A549 (cell line): Measurements from ENCODE around the gene PAM. TPM values are rescaled to one million over a fixed set of nuclear protein-coding genes. Genes with fewer than 3 reads are reported as not detected.

ENCODE experiments used
- ATAC-seq, 2 experiments: fragments of 200-7000 bp in 1 of 2; fragments of >200 bp in 1 of 2; cut with Nextera tagmentation in 1 of 2; cut with Tn5 transposase in 1 of 2; 3 replicates each; pipeline versions ENCODE4 v1.8.0 to v1.9.1; 2018 to 2020; ENCODE audit warnings: mild to moderate bottlenecking in 1 of 2, moderate library complexity in 1 of 2
- CTCF ChIA-PET: fragments of 300-600 bp; sonication (Branson Sonifier 250); formaldehyde crosslinking; extraction: SDS; loops from one replicate; lab custom pipeline; 2021; ENCODE audit warnings: antibody characterized with exemption, inconsistent platforms; lab: Yijun Ruan, JAX
- POLR2A ChIA-PET: fragments of 350-600 bp; formaldehyde crosslinking; extraction: SDS; loops from one replicate; lab custom pipeline; 2021; ENCODE audit warnings: antibody characterized with exemption, inconsistent platforms; lab: Yijun Ruan, JAX
- DNase-seq, 2 experiments: peaks; one replicate each; pipeline versions ENCODE4 v3.0.0 to v3.0.0-alpha.2; 2011 to 2016; ENCODE audit warnings: low read depth in 1 of 2, low spot score in 1 of 2
- FAIRE-seq: peaks from 2 replicates; lab custom pipeline; 2011; peaks lifted over from hg19 to GRCh38; lab: Jason Lieb, UNC
- H3K27ac ChIP-seq, 2 experiments: fragments of >200 bp; sonication (Bioruptor Twin); formaldehyde crosslinking; 3 replicates each; pipeline ENCODE4 v1.5.1; 2016 to 2017
- H3K4me1 ChIP-seq: fragments of >200 bp; sonication (Bioruptor Twin); formaldehyde crosslinking; 3 replicates; pipeline ENCODE4 v1.6.1; 2016
- H3K4me2 ChIP-seq: fragments of >200 bp; sonication (Bioruptor Twin); formaldehyde crosslinking; 3 replicates; pipeline ENCODE4 v1.6.1; 2016
- H3K4me3 ChIP-seq: fragments of >200 bp; sonication (Bioruptor Twin); formaldehyde crosslinking; 3 replicates; pipeline ENCODE4 v1.5.1; 2016
- H3K9me3 ChIP-seq: fragments of >200 bp; sonication (Bioruptor Twin); formaldehyde crosslinking; 3 replicates; pipeline ENCODE4 v1.6.1; 2016
- BCL3 ChIP-seq: fragments of >200 bp; sonication (Bioruptor Twin); formaldehyde crosslinking; IDR thresholded peaks from 3 replicates; pipeline ENCODE4 v1.6.1; 2016
- BHLHE40 ChIP-seq: IDR thresholded peaks from 2 replicates; pipeline ENCODE4 v1.6.1; 2012; ENCODE audit warnings: low read depth, low read length, inconsistent platforms
- CBX2 ChIP-seq: fragments of 200-600 bp; sonication (generic); IDR thresholded peaks from 2 replicates; pipeline ENCODE4 v1.6.1; 2016; ENCODE audit warnings: low read depth, mild to moderate bottlenecking, borderline replicate concordance
- CHD4 ChIP-seq: fragments of 200-600 bp; sonication (generic); IDR thresholded peaks from 2 replicates; pipeline ENCODE4 v1.6.1; 2016; ENCODE audit warnings: antibody characterized with exemption, mild to moderate bottlenecking, borderline replicate concordance
- ESRRA ChIP-seq: fragments of 150-350 bp; IDR thresholded peaks from 2 replicates; pipeline ENCODE4 v1.6.1; 2014; ENCODE audit warnings: mild to moderate bottlenecking, low read length, borderline replicate concordance
- FOSL2 ChIP-seq, 2 experiments: fragments of 450-650 bp in 1 of 2; fragments of >200 bp in 1 of 2; sonication (Bioruptor Twin) in 1 of 2; formaldehyde crosslinking; IDR thresholded peaks; 2 replicates each; pipeline versions ENCODE4 v1.5.0 to v1.6.1; 2016 to 2020; ENCODE audit warnings: mild to moderate bottlenecking in 1 of 2, moderate library complexity in 1 of 2
- FOXS1 ChIP-seq: fragments of 250-450 bp; sonication (Bioruptor Pico); IDR thresholded peaks from 2 replicates; pipeline ENCODE4 v1.5.0; 2020; ENCODE audit warnings: mild to moderate bottlenecking, moderate library complexity
- HDAC2 ChIP-seq: fragments of 200-600 bp; sonication (generic); IDR thresholded peaks from 2 replicates; pipeline ENCODE4 v1.6.1; 2016
- HEYL ChIP-seq: fragments of 250-450 bp; sonication (Bioruptor Pico); IDR thresholded peaks from 2 replicates; pipeline ENCODE4 v1.8.0; 2021; ENCODE audit warnings: mild to moderate bottlenecking, moderate library complexity
- HMGXB4 ChIP-seq: fragments of 250-450 bp; sonication (Bioruptor Pico); IDR thresholded peaks from 2 replicates; pipeline ENCODE4 v1.5.0; 2021; ENCODE audit warnings: mild to moderate bottlenecking, moderate library complexity, borderline replicate concordance
- KDM1A ChIP-seq: fragments of 200-600 bp; sonication (generic); IDR thresholded peaks from 2 replicates; pipeline ENCODE4 v1.6.1; 2016; ENCODE audit warnings: low read depth, mild to moderate bottlenecking
- MAFK ChIP-seq: fragments of 450-650 bp; IDR thresholded peaks from 2 replicates; pipeline ENCODE4 v1.6.1; 2014; ENCODE audit not compliant: partially characterized antibody
- MYC ChIP-seq: IDR thresholded peaks from 2 replicates; pipeline ENCODE4 v1.6.1; 2012; ENCODE audit warnings: mild to moderate bottlenecking, inconsistent platforms, low read length, improper control_type of control experiment, borderline replicate concordance
- SREBF2 ChIP-seq: fragments of 450-650 bp; IDR thresholded peaks from 2 replicates; pipeline ENCODE4 v1.6.1; 2014; ENCODE audit warnings: mild to moderate bottlenecking, moderate library complexity
- TFCP2L1 ChIP-seq: fragments of 250-450 bp; sonication (Bioruptor Pico); IDR thresholded peaks from 2 replicates; pipeline ENCODE4 v1.5.0; 2021; ENCODE audit warnings: mild to moderate bottlenecking
- USF2 ChIP-seq: fragments of 450-650 bp; IDR thresholded peaks from 2 replicates; pipeline ENCODE4 v1.6.1; 2014; ENCODE audit warnings: antibody characterized with exemption
- WGBS: methylation state at CpG from one replicate; pipeline ENCODE4 v1.1.6; 2017; ENCODE audit errors: missing lambda C conversion rate; 5-methylcytosine and 5-hydroxymethylcytosine counted together
- polyA plus RNA-seq, 4 experiments: library from polyadenylated mRNA; depleted of rRNA in 3 of 4; stranded (reverse); fragments of >200 nt; fragmentation: RNase III in 1 of 4; extraction: RNeasy Plus Mini Kit Qiagen cat#74134 plus additional on column Dnase treatment in 1 of 4; gene quantifications; 2 replicates in 3 of 4; 3 replicates in 1 of 4; pipeline ENCODE4 v1.2.3, GENCODE V29; 2011 to 2017
- TF ChIP-seq, protein P1 (sequence below): fragments of 200-600 bp; sonication (generic); IDR thresholded peaks from 2 replicates; pipeline ENCODE4 v1.6.1; 2016; ENCODE audit warnings: antibody characterized with exemption, mild to moderate bottlenecking, moderate library complexity
- TF ChIP-seq, protein P2 (sequence below): IDR thresholded peaks from 2 replicates; pipeline ENCODE4 v1.6.1; 2012

PAM gene
- polyA plus RNA-seq, 2 of the 4 experiments (the other 2 are of a cell fraction) = 21.5 to 25.1 TPM

DNA sequence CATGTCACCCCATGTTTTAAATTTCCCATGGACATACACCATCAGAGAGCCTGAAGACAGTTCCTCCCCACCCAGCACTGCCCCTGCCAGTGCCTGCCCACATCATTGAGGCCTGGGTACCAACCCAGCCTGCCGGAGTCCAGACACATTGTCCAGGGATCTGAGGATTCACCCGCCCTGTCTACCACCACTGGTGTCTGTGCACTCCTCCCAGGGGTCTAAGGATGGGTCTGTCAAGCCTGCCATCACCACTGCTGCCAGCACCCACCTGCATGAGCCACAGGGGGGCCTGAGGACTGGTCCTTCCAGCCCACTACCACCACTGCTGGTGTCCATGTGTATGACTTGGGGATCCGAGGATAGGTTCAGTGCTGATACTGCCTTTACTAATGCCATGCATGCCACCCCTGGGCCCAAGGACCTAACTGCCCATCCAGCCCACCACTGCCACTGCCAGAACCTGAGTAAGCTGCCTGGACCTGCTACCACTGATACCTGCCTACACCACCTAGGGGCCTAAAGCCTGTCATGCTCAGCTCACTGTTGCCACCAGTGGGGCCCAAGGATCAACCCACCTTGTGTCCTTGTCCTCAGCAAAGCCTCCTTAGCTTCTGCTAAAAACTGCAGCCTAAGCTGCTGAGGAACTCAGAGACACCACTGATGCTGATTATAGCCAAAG lies 227.0 kb downstream of the PAM start:
- no peak for FAIRE-seq
- WGBS = no CpG with 5 or more reads among the region's 3 CpGs
- no peak for DNase-seq
- Histone ChIP-seq H3K27ac (no peak overlapping the region), H3K4me2 (no peak overlapping the region), H3K4me3 (no peak overlapping the region), H3K4me1 (no peaks in the 10 kb centered on the region), H3K9me3 (peaks cover 3% of the 10 kb centered on the region; the same call in 1 of the 3 replicates)
- ATAC-seq = no peak
- POLR2A ChIA-PET = no interaction called here
- TF ChIP-seq SREBF2 (no peak), MYC (no peak), FOXS1 (no peak), HEYL (CRISPR knock-in tag) (no peak), TFCP2L1 (CRISPR knock-in tag) (no peak), BHLHE40 (no peak), ESRRA (no peak), USF2 (no peak), HDAC2 (no peak), BCL3 (no peak), CBX2 (no peak), CHD4 (no peak), MAFK (no peak), FOSL2 (IDR thresholded peaks at IDR 0.05) (no peak), FOSL2 (CRISPR knock-in tag; IDR thresholded peaks at IDR 0.05) (no peak), HMGXB4 (no peak), KDM1A (no peak)
- TF ChIP-seq, protein P1, sequence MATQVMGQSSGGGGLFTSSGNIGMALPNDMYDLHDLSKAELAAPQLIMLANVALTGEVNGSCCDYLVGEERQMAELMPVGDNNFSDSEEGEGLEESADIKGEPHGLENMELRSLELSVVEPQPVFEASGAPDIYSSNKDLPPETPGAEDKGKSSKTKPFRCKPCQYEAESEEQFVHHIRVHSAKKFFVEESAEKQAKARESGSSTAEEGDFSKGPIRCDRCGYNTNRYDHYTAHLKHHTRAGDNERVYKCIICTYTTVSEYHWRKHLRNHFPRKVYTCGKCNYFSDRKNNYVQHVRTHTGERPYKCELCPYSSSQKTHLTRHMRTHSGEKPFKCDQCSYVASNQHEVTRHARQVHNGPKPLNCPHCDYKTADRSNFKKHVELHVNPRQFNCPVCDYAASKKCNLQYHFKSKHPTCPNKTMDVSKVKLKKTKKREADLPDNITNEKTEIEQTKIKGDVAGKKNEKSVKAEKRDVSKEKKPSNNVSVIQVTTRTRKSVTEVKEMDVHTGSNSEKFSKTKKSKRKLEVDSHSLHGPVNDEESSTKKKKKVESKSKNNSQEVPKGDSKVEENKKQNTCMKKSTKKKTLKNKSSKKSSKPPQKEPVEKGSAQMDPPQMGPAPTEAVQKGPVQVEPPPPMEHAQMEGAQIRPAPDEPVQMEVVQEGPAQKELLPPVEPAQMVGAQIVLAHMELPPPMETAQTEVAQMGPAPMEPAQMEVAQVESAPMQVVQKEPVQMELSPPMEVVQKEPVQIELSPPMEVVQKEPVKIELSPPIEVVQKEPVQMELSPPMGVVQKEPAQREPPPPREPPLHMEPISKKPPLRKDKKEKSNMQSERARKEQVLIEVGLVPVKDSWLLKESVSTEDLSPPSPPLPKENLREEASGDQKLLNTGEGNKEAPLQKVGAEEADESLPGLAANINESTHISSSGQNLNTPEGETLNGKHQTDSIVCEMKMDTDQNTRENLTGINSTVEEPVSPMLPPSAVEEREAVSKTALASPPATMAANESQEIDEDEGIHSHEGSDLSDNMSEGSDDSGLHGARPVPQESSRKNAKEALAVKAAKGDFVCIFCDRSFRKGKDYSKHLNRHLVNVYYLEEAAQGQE = no peak
- TF ChIP-seq, protein P2, sequence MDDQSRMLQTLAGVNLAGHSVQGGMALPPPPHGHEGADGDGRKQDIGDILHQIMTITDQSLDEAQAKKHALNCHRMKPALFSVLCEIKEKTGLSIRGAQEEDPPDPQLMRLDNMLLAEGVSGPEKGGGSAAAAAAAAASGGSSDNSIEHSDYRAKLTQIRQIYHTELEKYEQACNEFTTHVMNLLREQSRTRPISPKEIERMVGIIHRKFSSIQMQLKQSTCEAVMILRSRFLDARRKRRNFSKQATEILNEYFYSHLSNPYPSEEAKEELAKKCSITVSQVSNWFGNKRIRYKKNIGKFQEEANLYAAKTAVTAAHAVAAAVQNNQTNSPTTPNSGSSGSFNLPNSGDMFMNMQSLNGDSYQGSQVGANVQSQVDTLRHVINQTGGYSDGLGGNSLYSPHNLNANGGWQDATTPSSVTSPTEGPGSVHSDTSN = no peak
- CTCF ChIA-PET = interaction anchor here (2.7 kb wide), 1 partner anchor 10 kb away, joined by 9 read pairs; no protein-coding TSS in a partner anchor
